GM19452 (cell line): Measurements from ENCODE around the gene ITGA2B.
"Not testable (repeated sequence)": the region's sequence is repeated elsewhere in the genome, so short reads cannot be mapped to it uniquely, and the experiment has no call there.

Experiments used
- ATAC-seq: cut with Tn5 transposase; IDR thresholded peaks from one replicate; pipeline ENCODE4 v1.9.1; 2021; ENCODE audit not compliant: unreplicated experiment

Gene ITGA2B

DNA sequence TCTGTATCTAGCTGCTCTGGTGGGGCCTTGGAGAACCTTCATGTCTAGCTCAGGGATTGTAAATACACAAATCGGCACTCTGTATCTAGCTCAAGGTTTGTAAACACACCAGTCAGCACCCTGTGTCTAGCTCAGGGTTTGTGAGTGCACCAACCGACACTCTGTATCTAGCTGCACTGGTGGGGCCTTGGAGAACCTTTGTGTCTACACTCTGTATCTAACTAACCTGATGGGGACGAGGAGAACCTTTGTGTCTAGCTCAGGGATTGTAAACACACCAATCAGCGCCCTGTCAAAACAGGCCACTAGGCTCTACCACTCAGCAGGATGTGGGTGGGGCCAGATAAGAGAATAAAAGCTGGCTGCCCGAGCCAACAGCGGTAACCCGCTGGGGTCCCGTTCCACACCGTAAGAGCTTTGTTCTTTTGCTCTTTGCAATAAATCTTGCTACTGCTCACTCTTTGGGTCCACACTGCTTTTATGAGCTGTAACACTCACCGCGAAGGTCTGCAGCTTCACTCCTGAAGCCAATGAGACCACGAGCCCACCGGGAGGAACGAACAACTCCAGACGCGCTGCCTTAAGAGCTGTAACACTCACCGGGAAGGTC lies 19.9 kb downstream of the ITGA2B start:
- ATAC-seq: not testable (repeated sequence)

DNA sequence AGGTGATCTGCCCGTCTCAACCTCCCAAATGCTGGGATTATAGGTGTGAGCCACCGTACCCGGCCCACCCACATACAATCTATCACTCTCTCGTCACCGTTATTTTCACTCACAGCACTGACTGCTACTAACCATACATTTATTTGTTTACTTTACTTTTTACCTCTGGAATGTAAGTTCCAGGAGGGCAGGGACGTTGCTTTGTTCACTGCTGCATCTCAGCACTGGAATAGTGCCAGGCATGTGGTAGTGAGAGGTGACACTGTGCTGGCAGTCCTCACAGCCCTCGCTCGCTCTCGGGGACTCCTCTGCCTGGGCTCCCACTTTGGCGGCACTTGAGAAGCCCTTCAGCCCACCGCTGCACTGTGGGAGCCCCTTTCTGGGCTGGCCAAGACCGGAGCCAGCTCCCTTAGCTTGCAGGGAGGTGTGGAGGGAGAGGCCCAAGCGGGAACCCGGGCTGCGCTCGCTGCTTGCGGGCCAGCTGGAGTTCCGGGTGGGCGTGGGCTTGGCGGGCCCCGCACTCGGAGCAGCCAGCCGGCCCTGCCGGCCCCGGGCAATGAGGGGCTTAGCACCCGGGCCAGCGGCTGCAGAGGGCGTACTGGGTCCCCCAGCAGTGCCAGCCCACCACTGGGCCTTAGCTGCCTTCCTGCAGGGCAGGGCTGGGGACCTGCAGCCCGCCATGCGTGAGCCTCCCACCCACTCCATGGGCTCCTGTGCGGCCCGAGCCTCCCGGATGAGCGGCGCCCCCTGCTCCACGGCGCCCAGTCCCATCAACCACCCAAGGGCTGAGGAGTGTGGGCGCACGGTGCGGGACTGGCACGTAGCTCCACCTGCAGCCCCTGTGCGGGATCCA lies 20.8 kb downstream of the ITGA2B start:
- ATAC-seq: not testable (repeated sequence)

DNA sequence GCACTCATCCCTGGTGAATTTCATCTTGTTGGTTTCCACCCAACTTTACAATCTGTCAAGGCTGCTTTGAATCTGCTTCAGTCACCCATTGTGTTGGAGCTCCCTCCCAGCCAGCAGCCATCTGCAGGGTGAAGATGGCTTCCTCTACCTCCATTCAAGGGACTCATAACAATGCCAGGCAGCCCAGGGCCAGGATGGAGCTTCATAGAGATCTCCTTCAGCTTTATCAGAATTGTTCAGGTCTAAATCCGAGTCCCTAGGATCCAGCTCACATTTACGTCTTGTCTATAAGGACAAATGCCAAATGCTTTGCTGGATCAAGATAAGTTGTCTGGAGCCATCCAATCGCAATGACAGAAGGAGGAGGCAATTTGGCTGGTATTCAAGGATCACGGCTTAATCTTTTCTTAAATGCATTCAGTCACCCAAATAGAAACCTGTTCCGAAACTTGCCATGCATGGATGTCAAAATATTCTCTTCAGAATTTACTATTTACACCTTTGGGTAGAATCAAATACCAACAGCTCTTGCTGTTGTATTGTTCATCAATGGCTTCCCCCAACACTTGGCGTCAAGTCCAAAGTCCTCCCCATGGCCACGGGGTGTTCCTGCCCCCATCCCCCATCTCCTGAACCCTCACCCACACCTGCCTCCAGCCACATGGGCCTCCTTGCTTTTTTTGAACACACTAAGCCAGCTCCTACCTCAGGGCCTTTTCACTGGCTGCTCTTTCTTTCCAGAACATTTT lies 22.0 kb downstream of the ITGA2B start:
- no peak for ATAC-seq

DNA sequence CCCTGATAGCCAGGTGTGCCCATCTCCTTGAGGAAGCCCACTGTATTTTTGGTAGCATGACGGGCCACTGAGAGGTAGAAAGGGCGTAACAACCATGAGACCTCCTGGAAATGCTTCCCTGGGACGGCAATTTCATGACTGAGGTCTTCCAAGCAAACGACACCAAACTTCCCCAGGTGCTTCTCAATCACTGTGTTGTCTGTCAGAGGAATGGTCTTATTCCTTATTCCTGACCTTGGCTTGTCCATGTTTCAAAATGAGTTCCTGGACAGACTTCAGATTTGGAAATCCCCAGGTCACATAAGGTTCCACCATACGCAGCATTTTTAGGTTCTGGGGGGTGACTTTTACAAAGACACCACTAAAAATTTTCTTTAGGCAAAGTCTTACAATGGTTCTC lies 24.4 kb downstream of the ITGA2B start:
- not testable (repeated sequence) for ATAC-seq

DNA sequence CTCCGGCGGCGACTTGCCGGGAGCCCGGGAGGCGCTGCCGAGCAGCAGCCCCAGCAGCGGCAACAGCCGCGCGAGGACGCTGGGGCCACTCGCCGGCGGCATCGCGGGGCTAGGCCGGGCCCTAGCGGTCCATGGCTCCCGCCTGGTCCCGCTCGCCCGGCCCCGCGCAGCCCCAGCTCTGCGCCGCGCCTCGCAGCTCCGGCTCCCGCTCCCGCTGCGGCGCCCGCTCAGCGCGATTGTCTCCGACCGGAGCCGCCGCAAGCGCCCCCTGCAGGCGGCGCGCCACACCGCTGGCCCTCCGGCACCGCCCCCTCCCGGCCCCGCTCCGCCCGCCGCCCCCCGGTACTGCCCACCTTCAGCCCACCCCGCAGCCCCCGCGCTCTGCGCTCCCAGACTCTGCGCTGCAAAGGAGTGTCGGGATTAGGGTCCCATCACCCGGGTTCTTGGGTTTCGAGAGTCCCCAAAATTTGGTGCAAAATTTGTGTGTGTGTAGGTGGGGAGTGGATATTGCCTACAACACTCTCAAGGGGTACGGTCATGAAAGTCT lies 25.8 kb downstream of the ITGA2B start, which contains the start of gene FAM171A2:
TSS of gene FAM171A2 (minus strand) at position 241 of the 547 bp plus-strand sequence. CDS start at position 102, 139 bp downstream.
- ATAC-seq: peak; percentile 67

DNA sequence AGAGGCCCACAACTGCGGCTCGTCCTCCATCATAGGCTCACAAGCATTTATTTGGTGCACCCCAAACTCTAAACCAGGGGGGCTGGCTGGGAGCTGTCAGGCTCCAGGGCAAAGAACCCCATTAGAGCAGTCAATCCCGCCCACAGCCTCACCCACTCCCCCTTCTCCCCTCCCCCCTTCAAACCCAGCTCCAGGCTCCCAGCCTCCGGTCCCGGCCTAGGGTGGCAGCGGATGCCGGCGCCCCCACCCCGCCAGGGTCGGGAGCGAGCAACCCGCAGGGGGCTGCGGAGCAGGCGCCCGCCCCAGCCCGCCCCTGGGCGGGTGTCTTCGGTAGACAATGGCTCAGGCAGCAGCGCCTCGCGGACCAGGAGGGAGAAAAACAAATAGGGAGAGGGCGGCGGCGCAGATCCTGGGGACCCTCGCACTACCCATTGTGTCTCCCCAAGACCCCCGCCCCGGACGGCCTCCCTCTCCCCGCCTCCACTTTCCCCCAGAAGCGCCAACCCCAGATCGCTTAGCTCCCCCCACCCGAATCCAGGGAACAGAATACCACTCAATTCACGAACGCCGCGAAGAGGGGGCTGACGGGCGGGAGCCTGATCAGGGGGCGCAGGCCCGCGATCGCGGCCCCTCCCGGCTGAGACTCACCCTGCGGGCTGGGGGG lies 26.4 kb downstream of the ITGA2B start:
- ATAC-seq: no peak

DNA sequence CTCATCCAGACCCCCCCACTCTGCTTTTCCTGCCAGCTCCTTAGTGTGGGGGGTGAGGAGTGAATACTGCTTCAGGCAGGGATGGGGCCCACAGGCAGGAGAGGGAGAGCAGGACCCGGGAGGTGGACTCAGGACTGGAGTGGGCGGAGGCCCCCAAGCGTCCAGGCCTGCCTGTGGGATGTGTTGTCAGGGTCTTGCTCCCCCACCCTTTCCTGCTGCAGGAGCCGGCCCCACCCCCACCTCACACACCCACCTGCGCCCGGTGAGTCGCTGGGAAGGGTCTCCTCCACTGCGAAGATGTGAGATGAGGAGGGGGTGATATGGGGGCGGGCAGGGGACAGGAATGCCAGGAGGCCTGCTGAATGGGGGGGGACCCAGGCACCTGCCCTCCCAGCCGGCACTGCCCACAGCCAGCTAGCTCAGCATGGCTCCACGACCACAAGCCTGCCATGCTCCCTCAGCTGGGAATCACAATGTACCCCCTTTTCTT lies 26.9 kb downstream of the ITGA2B start:
- no peak for ATAC-seq

DNA sequence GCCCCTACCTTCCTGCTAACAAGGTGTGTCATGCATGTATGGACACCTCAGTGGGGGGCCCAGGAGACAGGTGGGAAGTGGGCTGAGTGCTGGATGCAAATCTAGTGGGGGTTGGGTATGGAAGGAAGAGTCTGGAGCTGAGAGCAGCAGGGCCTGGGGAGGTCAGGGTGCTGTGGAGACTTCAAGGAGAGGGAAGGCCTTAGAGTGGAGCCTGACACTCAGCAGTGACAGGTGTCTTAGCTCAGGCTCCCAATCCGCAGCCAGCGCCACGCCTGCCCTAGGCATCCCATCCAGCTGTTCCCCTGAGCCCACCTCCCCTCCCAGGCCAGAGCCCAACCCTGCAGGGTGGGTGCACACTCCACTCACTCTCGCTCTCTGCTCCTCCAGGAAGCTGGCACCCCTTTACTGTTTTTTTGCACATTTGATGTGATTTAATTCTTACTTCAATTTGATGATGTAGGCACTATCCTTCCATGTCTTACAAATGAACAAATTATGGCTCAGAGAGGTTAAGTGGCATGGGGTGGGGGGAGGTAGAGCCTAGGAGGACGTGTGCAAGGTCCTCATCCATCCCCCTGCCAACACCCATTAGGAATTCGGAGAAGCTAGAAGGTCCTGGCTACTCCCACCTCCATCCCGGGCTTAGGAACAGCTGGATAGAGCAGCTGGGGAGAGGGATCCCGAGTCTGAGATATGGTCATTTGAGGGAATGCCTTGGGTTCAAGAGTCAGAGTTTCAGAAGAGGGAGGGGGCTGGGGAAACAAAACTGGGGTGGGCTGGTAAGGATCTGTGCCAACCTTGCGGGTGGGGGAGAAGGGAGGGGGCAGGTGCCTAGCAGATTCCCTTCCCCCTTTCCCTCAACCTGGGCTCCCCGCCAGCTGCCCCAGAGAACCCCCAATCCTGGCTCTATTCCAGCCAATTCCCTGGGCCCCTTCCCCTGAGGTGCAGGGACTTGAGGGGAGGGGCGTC lies 27.9 kb downstream of the ITGA2B start:
- no peak for ATAC-seq

DNA sequence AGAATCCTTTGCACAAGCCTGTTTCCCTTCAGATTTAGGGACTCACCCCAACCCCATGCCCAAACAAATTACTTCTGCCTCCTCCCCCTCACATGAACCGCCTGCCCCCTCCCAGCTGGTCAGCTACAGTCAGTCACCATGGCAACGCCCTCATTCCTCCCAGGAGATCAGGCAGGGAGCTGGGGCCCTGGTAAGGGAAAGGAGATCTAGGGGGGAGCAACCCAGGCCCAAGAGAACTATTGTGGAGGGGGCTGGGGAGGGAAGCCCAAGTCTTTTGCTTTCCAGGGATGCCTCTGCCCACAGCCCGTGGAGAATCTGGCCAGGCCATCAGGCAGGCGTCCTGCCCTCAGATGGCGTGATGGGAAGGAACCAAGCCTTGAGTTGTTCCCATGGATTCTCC lies 28.6 kb downstream of the ITGA2B start:
- ATAC-seq: no peak

DNA sequence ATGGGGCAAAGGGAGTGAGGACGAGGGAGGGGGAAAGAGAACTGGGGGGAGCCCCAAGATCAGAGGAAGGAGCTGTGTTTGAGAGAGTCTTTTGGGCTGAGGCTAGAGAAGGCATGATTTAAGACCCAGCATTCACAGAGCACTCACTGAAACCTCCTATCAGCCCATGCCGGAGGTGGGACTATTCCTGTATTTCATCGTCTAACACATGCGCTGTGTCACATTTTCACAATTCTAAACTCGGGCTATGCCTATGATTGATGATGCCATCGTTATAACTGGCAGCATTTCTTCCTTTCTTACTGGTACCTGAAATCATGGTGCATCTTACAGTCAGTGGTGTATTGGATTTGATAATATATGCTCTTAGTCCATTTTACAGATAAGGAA lies 29.3 kb downstream of the ITGA2B start:
- no peak for ATAC-seq

DNA sequence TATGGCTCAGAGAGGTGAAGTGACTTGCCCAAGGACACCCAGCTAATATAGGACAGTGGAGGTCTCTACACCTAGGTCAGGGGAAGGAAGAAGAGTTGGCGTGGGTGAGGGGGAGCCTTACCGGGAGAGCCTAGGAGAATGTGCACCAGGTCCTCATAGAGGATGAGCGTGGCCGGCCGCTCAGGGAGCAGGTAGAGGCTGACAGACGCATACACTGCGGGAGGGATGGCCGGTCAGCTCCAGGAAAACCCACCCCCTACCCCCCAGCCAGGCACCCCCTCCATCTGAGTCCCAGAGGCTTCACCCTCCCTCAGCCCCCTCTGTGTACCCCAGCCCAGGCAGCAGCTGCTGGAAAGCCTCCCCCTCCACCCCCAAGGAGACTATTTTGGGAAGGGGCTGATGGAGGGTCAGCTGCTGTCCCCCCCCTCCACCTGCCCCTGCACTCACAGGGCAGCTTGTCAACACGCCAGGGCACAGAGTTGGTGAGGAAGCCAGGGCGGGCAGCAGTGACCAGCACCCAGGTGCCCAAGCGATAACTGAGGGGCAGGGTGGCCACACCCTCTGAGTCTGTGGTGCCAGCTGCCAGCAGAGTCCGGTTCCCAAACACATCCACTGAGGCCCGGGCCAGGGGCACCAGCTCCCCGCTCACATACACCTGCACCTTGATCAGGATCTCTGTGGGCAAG lies 29.8 kb downstream of the ITGA2B start:
- no peak for ATAC-seq

DNA sequence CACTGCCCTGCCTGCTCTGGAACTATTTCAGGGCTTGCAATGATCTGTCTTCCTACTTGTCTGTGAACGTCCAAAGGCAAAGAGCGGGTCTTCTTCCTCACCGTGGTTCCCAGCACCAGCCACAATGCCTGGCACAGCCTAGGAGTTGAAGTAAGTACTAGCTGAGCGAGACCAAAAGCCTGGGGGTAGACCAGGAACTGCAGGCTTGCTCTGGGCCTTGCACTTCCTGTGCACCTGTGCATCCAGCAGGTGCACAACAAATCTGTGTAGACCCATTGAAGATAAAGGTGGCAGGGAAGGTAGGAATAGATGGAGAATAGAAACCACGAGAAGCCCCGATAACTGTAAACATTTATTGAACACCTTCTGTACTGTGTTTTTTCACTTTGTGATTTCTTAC lies 30.4 kb downstream of the ITGA2B start:
- no peak for ATAC-seq

DNA sequence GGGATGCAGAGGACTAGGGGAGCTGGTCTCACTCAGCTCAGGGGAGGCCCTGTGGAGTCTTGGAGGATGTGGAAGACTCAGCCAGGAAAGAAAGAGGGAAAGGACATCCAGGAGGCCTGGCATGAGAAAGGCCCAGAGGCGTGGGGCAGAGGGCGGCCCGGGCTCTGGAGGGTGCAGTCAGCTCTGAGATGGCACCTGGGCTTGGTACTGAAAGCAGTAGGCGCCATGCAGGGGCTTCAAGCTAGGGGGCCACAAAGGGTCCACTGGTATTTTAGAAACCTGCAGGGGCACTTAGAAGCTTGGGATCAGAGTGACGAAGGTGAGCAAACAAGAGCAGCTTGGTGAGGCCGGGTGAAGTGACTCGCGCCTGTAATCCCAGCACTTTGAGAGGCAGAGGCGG lies 31.4 kb downstream of the ITGA2B start:
- ATAC-seq: no peak

DNA sequence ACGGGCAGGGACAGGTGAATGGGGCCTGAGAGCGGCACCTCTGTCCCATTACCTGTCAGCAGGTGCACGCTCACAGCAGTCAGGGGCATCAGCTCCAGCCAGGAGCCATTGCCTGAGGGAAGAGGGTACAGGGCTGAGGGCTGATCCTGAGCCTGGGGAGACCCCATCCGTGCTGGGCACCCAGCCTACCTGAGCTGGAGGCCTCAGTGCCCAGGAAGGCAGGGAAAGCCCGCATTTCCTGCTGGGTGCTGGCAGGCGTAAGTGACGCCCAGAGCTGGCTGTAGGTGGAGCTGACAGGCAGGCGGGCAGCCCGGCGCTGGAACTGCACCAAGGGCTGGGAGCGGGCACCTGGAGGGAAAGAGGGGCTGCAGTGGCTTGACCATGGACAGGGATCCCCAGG lies 33.2 kb downstream of the ITGA2B start:
- ATAC-seq: no peak

DNA sequence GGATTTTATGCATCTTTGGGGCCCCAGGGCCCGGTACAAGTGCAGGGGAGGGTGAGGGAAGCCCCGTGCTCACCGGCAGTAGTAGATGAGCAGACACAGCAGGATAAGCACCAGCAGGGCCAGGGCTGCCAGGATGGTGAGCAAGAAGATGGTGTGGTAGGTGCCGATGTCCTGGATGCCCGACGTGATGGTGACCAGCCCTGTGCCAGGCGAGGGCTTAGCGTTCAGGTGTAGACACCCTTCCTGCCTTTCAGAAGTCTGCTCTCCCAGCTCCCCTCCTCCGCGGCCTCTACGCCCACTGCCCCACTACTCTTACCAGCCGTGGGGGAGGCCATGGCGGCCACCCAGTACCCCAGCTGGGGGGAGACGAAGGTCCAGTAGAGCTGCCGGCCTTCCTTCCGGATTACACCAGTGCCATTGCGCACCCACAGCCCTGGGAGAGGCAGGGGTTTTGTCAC lies 33.8 kb downstream of the ITGA2B start:
- no peak for ATAC-seq

DNA sequence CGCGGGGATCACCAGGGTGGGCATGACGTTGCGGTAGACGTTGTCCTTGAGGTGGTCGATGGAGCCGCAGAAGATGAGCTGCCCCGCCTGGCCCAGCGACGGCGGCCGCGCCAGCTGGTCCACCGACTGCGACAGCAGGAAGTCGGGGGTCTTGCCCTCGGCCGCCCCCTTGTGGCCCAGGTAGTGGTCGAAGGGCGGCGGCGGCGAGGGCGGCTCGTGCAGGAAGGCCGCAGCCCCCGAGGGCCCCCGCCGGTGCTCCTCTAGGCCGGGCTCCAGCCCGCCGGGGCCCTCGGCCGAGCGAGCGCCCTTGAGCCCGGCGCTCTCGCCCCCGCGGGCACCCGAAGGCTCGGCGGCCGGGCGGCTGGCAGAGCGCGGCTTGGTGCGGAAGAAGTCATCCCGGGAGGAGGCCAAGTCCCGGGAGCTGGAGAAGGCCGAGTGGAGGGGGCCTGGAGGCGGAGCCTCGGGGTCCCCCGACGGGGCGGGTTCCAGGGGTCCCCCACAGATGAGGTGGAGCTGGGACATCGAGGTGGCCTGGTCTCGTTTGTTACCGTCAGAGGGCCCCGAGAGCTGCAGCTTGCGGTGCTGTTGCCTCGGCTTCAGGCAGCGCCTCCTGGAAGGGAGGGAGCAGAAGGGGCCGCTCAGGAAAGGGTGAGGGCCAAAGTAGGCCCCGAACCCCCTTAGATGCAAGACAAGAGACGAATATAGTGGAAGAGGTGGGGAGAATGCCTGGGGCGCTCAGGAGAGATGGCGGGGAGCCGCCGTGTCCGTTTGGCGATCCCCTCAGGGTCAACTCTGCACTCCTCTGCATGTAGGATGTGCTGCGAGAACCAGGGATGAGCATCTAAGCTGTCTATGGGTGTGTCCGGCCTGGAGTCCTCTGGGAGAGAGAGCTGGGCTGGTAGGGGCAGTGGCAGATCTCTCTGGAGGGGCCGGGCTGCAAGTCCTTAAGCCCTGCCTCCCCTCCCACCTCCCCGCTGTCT lies 34.6 kb downstream of the ITGA2B start:
- no peak for ATAC-seq

DNA sequence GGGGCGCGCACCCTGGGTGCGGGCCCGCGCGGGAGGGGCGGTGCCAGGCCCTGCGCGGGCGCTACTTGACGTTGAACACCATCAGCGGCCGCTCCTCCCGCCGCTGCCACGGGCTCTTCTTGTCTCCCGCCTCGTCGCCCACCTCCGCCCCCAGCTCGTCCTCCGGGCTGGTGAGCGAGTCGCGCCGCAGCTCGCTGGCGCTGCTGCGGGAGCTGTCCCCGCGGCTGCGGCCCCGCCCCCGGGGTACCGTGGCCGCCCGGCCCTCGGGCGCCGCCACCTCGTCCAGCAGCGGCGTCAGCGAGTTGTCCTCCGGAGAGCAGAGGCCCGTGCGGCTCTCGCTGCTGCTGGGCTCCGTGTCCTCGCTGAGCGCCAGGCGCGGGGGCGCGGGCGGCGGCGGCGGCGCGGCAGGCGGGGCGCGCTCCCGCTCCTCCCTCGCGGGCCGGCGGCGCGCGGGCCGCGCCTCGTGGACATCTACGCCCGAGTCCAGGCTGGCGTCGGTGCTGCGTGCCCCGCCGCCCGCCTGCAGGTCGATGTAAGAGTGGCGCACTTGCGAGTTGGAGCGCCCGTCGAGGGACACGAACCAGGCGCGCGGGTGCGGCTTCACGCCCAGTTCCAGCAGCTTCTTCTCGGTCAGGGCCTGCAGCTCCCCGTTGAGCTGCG lies 35.6 kb downstream of the ITGA2B start:
- ATAC-seq: no peak
